Osteocyte (in vitro differentiated cells): ENCODE results near the gene RIPOR3. TPM values are rescaled to one million over a fixed set of nuclear protein-coding genes. Genes with fewer than 3 reads are reported as not detected.

Experiments
- DNase-seq: peaks from one replicate; pipeline ENCODE4 v3.0.0; 2021; ENCODE audit warnings: mixed read lengths; ENCODE audit not compliant: unreplicated experiment; ENCODE audit errors: extremely low spot score
- H3K27ac Mint-ChIP-seq: one replicate; pipeline ENCODE4 v1.8.0; 2021; ENCODE audit warnings: mild to moderate bottlenecking, mixed read lengths; ENCODE audit not compliant: unreplicated experiment
- H3K27me3 Mint-ChIP-seq: one replicate; pipeline ENCODE4 v1.8.0; 2021; ENCODE audit warnings: mixed read lengths; ENCODE audit not compliant: unreplicated experiment
- H3K36me3 Mint-ChIP-seq: one replicate; pipeline ENCODE4 v1.8.0; 2021; ENCODE audit warnings: mixed read lengths; ENCODE audit not compliant: unreplicated experiment
- H3K4me1 Mint-ChIP-seq: one replicate; pipeline ENCODE4 v1.8.0; 2021; ENCODE audit warnings: mixed read lengths; ENCODE audit not compliant: unreplicated experiment
- H3K4me3 Mint-ChIP-seq: one replicate; pipeline ENCODE4 v1.8.0; 2021; ENCODE audit warnings: mild to moderate bottlenecking, moderate library complexity, mixed read lengths; ENCODE audit not compliant: unreplicated experiment
- H3K9me3 Mint-ChIP-seq: one replicate; pipeline ENCODE4 v1.8.0; 2021; ENCODE audit warnings: mixed read lengths; ENCODE audit not compliant: unreplicated experiment
- total RNA-seq: library from RNA; stranded (reverse); gene quantifications from 2 replicates; pipeline ENCODE4 v1.2.1, GENCODE V29; 2021
- TF ChIP-seq, protein P1 (sequence below): fragments of 200-600 bp; sonication (generic); IDR thresholded peaks from 2 replicates; pipeline ENCODE4 v1.5.0; 2021; ENCODE audit warnings: antibody characterized with exemption, mild to moderate bottlenecking, moderate library complexity

RIPOR3 gene
- total RNA-seq, 1 donor from 2014 or later = 0.11 TPM

DNA sequence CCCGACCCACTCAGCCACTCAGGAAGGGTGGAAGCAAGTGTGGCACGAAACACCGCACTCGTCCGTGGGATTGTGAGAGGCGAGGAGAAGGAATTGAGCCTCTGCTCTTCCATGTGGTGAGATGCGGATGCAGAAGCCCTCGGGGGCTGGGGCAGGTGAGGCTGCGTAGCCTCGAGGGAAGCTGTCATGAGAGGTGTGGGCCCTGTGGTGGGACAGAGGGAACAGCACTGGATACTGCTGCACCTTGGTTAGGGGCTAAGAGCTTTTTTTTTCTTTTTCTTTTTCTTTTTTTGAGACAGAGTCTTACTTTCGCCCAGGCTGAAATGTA is 94.7 kb downstream of the RIPOR3 start:
- H3K36me3 Mint-ChIP-seq = no peaks in the 10 kb centered on the region
- TF ChIP-seq, protein P1, sequence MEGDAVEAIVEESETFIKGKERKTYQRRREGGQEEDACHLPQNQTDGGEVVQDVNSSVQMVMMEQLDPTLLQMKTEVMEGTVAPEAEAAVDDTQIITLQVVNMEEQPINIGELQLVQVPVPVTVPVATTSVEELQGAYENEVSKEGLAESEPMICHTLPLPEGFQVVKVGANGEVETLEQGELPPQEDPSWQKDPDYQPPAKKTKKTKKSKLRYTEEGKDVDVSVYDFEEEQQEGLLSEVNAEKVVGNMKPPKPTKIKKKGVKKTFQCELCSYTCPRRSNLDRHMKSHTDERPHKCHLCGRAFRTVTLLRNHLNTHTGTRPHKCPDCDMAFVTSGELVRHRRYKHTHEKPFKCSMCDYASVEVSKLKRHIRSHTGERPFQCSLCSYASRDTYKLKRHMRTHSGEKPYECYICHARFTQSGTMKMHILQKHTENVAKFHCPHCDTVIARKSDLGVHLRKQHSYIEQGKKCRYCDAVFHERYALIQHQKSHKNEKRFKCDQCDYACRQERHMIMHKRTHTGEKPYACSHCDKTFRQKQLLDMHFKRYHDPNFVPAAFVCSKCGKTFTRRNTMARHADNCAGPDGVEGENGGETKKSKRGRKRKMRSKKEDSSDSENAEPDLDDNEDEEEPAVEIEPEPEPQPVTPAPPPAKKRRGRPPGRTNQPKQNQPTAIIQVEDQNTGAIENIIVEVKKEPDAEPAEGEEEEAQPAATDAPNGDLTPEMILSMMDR = no peak
- peaks cover 3% of the 10 kb centered on the region for H3K4me1 Mint-ChIP-seq
- no peak for DNase-seq
- H3K9me3 Mint-ChIP-seq = no peaks in the 10 kb centered on the region
- peaks cover 28% of the 10 kb centered on the region for H3K27me3 Mint-ChIP-seq
- no peak overlapping the region for H3K4me3 Mint-ChIP-seq
- no peak overlapping the region for H3K27ac Mint-ChIP-seq

DNA sequence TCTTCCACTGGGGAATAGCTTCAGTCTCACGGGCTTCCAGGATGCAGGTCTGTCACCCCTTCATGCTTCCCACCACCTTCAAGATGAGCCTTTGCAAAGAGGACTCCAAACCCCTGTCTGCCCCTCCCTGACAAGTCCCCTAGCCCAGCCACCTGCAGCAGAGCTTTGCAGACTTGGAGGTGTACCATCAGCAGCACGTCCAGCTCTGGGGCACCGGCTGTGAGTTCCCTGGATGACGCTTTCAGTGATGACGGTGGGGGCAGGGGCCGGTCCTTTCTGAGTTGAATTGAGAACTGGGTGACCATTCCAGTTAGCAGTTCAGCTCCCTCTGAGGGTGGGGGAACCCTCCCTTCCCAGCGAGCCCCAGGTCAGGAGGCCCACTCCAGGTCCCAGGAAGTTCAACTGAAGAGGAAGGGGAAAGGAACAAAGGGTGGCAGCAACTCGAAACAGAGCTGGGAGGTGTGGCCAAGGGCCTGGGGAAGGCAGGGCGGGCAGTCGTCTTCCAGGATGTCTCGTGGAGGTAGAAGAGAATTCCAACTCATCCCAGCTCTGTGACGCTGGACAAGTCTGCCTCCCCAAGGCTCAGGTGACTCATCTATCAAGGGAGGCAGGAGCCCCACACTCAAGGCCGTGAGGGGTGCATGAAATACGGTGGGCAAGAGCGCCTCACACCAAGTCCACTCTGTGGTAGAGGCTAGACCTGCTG is 95.2 kb downstream of the RIPOR3 start:
- no peaks in the 10 kb centered on the region for H3K9me3 Mint-ChIP-seq
- no peak overlapping the region for H3K4me3 Mint-ChIP-seq
- no peak overlapping the region for H3K27ac Mint-ChIP-seq
- H3K27me3 Mint-ChIP-seq = peaks cover 28% of the 10 kb centered on the region
- peaks cover 3% of the 10 kb centered on the region for H3K4me1 Mint-ChIP-seq
- H3K36me3 Mint-ChIP-seq = no peaks in the 10 kb centered on the region
- TF ChIP-seq, protein P1 = no peak
- no peak for DNase-seq

DNA sequence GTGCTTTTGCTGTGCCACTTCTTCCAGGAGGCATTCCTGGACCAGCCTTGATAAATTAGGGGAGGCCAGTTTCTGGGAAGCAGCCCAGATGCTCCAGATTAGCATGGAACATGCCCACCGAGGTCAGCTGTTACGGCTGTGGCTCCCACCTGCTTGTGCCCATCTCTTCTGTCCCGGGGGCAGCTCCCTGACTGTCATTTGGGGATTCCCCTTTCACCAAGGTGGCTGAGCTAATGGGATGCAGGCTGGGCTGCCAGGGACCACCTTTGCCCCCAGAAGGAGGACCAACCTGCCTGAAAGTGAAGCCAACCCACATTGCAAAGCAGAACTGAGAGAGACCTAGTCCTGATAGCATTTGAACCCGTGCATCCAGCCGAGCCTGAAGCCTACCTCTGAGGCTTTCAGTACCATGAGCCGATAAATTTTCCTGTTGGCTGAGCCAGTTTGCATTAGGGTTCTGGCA is 95.9 kb downstream of the RIPOR3 start:
- peaks cover 3% of the 10 kb centered on the region for H3K4me1 Mint-ChIP-seq
- H3K9me3 Mint-ChIP-seq = no peaks in the 10 kb centered on the region
- no peak for DNase-seq
- no peak overlapping the region for H3K4me3 Mint-ChIP-seq
- H3K27me3 Mint-ChIP-seq = peaks cover 23% of the 10 kb centered on the region
- TF ChIP-seq, protein P1 = no peak
- no peak overlapping the region for H3K27ac Mint-ChIP-seq
- no peaks in the 10 kb centered on the region for H3K36me3 Mint-ChIP-seq

DNA sequence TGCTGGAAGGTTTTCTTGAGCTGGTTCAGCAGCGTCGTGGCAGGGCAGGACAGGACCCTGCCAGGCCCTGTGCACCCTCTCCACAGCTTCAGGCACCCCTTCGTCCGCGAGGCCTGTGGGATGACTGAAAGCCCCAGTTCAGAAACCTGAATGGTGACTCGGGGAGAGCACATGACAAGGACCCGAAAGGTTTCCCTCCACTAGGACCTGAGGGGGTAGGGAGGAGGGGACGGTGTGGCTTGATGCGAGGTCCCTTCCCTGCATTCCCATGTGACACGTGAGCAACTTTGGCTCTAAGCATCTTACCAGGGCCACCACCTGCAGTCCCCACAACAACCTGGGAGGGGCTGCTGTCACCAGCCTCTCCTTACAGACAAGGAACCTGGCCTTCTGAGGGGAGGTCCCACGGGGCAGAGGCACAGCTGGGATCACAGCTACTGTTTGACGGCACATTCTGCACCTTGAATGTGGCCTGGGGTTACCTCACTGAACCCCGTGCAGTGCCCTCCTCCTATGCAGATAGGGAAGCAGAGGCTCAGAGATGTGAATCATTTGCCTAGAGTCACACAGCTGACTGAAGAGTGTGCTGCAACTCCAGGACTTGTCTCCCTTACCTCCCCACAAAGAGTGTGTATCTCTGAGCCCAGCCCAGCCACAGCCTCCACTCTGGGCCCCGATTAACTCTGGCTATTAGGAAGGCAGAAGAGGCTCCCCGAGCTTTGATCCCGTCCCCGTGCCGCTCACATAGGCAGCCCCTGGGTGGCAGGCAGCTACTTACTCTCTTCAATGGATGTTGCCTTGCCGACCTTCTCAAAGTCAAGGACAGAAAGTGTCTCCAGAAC is 96.5 kb downstream of the RIPOR3 start:
- DNase-seq = no peak
- H3K4me3 Mint-ChIP-seq = no peak overlapping the region
- no peak overlapping the region for H3K27ac Mint-ChIP-seq
- H3K27me3 Mint-ChIP-seq = peaks cover 17% of the 10 kb centered on the region
- TF ChIP-seq, protein P1 = no peak
- H3K9me3 Mint-ChIP-seq = no peaks in the 10 kb centered on the region
- H3K4me1 Mint-ChIP-seq = peaks cover 3% of the 10 kb centered on the region
- no peaks in the 10 kb centered on the region for H3K36me3 Mint-ChIP-seq

DNA sequence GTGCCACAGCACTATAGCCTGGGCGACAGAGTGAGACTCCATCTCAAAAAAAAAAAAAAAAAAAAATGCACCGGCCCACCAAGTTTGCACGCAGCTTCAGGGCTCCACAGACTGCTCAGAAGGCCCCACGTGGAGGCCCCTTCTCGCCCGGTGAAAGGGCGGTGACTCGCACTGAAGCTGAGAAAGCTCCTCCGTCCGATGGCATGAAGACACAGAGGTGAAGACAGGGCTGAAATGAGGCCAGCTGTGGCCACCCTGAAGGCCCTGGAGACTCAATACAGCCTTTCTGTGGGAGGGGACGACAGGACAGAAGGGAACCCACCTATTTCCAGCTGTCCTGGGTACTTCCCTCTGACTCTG is 97.1 kb downstream of the RIPOR3 start:
- H3K4me1 Mint-ChIP-seq = no peaks in the 10 kb centered on the region
- H3K9me3 Mint-ChIP-seq = no peaks in the 10 kb centered on the region
- H3K36me3 Mint-ChIP-seq = no peaks in the 10 kb centered on the region
- no peak for DNase-seq
- no peak overlapping the region for H3K27ac Mint-ChIP-seq
- H3K27me3 Mint-ChIP-seq = peaks cover 13% of the 10 kb centered on the region
- H3K4me3 Mint-ChIP-seq = no peak overlapping the region
- TF ChIP-seq, protein P1 = no peak
